ENCODE measurements around the gene STRN.
"Not testable (repeated sequence)": the region's sequence is repeated elsewhere in the genome, so short reads cannot be mapped to it uniquely, and the experiment has no call there.

Gene STRN, protein sequence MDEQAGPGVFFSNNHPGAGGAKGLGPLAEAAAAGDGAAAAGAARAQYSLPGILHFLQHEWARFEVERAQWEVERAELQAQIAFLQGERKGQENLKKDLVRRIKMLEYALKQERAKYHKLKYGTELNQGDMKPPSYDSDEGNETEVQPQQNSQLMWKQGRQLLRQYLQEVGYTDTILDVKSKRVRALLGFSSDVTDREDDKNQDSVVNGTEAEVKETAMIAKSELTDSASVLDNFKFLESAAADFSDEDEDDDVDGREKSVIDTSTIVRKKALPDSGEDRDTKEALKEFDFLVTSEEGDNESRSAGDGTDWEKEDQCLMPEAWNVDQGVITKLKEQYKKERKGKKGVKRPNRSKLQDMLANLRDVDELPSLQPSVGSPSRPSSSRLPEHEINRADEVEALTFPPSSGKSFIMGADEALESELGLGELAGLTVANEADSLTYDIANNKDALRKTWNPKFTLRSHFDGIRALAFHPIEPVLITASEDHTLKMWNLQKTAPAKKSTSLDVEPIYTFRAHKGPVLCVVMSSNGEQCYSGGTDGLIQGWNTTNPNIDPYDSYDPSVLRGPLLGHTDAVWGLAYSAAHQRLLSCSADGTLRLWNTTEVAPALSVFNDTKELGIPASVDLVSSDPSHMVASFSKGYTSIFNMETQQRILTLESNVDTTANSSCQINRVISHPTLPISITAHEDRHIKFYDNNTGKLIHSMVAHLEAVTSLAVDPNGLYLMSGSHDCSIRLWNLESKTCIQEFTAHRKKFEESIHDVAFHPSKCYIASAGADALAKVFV

DNA sequence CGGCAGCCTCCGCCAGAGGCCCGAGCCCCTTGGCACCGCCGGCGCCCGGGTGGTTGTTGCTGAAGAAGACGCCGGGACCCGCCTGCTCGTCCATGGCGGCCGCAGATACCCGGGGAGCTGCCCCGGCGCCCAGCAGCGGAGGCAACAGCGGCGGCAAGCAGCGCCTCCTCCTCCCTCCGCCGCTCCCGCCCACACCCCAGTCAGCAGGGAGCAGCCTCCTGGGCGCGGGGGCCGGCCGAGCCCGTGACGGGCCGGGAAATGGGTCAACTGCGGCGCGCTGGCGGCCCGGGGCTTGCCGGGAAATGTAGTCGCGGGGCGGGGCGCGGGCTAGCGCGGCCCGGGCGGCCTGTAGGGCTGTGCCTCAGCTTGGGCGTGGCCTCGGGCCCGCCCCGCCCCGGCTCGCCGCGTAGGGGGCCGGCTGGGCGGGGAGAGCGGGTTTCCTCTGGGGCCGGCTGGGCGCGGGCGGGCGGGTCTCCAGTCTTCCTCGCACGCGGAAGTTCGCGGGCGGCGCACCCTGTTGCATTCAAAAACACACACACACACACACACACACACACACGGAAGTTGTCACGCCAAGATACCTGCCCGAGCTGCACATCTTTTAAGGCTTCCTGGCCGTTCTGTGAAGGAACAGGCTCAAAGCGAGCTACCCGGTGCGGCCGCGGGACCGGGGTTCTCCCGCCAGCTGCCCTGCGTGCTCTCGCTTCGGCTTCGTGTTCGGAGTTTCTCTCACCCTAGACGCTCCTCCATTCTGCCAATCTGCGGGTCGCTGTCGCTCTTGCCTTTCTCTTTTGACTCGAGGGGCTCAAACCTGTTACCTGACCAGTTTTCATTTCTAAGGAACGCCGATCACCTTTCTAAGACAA lies at the start of gene STRN:
STRN (minus strand) TSS at position 167 of the 866 bp plus-strand sequence; CDS start at position 94, 73 bp downstream.
- DNase-seq = peak; percentile 30 to 98 (median 94)

DNA sequence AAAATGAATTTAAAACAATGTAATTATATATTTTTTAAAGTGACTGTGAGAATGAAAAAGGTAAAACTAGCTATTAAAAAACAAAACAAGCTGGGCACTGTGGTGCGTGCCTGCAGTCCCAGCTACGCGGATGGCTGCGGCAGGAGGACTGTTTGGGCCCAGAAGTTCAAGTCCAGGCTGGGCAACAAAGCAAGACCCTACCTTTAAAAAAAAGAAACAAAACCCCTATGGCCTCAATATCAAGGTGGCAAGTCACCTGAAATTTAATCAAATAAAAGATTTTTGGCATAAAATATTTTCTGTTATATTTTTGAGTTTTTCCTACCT lies 46.9 kb upstream of the STRN start:
- no peak for DNase-seq

DNA sequence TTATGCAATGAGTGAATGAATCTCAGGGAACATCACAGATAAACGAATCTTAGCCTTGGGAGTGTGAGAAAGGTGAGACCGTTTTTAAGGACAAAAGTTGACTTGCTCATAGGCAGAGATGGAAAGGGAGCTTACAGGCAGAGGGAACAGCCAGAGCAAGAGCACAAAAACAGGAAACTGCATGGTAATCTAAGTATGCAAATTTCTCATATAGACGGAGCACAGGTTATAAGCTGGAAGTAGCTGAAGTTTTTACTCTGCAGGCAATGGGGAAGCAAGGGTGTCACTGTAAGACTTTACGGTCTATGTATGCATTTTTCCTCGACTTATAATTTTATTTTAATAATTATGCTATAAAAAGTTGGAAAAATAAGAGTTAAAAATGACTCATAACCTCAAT lies 44.8 kb upstream of the STRN start:
- no peak for DNase-seq

DNA sequence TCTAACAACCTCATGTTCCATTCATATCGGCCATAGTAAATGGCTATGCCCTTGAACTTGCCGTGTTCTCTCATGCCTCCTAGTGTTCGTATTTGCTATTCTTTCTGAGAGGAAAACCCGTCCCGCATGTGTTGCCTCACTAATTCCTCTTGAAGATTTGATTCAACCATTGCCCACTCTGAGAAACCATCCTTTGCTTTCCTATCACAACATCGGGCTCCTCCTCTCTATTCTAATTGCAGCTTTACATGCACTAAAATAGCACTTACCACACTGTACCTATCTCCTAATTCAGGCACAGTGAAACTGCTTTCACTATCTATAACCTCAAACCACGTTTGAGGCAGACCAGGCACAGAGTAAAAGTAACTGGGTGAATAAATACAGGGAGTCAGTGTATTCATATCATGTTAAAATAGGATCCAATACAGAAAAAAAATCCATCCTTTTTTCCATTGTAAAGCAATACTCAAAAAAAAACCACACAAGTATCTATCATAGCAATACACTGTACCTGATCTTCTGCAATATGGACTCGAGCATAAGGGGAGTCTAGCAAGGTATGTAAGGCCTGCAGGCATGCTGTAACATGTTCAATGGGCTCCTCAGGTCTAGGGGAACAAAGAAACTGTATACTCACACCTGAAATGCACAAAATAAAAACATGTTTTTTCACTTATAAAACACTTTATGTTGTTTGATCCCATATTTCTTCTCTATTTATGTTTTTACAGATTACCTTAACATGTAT lies 39.0 kb upstream of the STRN start:
- DNase-seq = peak in 1 of 51 donors; percentile 18

DNA sequence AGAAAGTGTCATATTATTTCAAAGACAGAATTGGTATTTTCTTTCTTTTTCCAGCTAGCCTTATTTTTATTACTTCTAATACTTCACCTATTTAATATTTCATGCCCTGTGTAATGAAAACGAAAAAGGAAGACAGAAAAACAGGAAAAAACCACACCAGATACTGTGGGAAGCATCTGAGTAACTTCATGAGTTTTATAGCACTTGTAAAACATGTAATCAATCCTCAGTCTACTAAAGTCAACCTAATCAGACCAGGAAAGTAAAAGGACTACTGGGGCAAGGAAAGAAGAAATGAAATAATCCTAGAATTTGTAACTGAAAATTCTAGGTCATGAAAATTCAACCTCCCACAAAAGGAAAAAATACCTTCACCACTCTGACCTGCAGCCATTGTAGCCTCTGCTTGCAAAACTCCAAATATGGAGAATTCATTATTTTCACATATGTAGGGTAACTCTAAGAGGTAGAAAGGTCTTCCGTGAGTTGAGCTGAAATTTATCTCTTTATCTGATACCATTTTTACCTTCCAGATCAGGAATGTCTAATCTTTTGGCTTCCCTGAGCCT lies 34.7 kb upstream of the STRN start:
- no peak for DNase-seq

DNA sequence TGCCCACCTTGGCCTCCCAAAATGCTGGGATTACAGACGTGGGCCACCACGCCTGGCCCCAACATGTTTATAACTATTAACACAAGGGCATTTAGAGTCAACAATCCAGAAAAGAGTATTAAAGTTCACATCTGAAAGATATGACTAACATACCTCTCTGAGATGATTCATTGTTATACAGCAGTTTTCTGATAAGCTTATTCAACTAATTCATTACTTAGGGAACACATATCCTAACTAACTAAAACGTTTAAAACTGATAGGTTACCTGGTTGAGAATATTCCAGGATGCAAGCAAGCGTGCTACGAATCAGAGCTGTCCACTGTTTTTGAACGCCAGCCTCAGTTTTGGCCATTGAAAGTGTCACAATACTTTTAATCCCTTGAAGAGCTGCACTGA lies 34.0 kb upstream of the STRN start:
- no peak for DNase-seq

DNA sequence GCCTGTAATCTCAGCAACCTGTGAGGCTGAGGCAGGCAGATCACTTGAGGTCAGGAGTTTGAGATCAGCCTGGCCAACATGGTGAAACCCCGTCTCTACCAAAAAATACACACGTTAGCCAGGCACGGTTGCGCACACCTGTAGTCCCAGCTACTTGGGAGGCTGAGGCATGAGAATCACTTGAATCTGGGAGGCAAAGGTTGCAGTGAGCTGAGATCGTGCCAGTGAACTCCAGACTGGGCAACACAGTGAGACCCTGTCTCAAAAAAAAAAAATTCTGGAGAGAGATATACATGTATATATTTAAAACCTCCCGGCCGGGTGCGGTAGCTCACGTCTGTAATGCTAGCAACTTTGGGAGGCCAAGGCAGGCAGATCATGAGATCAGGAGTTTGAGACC lies 33.1 kb upstream of the STRN start:
- DNase-seq = not testable (repeated sequence)

DNA sequence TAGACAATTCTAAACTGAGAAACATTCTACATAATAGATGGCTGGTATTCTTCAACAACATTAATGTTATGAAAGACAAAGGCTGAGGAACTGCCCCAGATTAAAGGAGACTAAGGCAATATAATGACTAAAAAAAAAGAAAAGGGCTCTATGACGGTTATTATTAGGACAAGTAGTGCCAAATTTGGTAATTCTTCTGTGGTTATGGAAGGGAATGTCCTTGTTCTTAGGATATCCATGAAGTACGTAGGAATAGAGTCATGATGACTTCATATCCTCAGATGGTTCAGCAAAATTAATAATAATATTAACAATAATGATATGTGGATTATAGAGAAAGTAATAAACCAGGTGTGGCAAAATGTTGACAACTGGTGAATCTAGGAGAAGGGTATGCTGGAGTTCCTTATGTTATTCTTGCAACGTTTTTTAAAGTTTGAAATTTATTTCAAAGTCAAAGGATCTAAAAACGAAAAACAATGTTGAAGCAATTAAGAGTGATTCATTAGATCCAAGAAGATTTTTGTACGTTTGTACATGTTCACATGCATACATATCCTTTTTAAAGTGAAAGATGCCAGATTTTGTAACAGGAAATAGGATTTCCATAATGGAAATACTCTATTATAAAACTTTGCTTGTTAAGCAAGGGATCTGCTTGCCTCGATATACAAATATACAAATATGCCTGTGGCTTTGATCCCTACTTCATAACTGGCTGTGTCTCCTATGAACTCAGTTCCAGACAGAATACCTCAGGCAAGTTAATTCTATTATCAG lies 27.7 kb upstream of the STRN start:
- DNase-seq = no peak

DNA sequence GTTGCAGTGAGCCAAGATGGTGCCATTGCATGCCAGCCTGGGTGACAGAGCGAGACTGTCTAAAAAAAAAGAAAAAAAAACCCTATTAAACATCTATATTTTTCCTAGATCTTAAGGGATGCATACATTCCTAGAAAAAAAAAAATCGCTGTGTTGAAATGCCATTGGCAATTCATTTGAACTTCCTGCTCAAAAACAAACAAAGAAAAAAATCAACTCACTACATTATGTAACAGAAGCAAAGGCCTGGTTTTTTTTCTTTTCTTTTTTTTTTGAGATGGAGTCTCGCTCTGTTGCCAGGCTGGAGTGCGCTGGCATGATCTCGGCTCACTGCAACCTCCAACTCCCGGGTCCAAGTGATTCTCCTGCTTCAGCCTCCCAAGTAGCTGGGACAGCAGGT lies 21.7 kb upstream of the STRN start:
- no peak for DNase-seq

DNA sequence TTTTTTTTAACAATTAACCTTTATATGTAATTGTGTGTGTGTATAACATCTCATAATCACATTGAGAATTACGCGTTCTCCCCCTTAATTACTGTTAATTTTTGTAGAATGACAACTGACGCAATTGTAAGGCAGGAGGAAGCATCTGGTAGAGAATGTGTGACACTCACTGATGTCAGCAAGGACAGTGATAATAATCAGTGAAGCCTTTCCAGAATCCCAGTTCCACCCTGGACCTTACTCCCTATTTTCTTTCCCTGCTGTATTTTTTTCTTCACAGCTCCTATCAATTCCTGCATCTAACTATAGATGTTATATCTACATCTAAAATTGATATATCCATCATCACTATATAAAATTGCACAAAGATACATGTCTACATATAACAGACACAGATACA lies 16.1 kb upstream of the STRN start:
- no peak for DNase-seq

DNA sequence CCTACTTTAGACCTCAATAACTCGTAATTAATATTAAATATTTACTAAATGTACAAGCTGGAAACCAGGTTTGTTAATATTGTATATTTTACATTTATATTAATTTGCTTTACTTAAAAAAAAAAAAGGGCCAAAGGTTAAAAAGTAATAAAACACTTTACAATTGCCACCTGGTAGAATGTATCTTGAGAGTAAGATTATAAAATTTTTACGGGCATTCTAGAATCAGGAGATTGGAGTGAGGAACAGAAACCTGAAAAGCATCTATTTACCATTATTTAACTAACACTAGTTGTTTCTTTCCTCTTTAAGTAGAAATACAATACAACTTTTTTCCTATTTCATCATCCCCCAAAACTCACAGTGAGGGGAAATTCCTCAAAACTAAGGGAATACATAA lies 15.6 kb upstream of the STRN start:
- DNase-seq = no peak

DNA sequence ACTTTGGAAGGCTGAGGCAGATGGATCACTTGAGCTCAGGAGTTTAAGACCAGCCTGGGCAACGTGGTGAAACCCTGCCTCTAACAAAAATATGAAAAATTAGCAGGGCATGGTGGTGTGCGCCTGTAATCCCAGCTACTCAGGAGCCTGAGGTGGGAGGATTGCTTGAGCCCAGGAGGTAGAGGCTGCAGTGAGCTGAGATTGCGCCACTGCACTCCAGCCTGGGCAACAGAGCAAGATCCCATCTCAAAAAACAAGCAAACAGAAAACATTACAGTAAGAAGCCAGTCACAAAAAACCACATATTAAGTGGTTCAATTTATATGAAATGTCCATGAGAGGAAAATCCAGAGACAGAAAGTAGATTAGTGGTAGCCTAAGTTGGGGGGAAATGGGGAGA lies 12.7 kb upstream of the STRN start:
- DNase-seq = not testable (repeated sequence)

DNA sequence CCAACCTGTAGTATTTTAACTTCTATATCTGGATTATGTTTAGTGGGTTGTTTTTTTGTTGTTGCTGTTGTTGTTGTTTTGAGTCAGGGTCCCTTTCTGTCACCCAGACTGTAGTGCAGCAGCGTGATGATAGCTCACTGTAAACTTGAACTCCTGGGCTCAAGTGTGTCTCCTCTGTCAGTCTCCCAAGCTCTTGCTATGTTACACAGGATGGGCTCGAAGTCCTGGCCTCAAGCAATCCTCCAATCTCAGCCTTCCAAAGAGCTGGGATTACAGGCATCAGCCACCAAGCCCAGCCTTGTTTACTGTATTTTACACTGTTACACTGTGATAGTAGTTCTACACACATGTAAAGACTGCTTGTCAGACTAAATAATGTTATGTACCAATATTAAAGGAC lies 9.7 kb upstream of the STRN start:
- DNase-seq = no peak

DNA sequence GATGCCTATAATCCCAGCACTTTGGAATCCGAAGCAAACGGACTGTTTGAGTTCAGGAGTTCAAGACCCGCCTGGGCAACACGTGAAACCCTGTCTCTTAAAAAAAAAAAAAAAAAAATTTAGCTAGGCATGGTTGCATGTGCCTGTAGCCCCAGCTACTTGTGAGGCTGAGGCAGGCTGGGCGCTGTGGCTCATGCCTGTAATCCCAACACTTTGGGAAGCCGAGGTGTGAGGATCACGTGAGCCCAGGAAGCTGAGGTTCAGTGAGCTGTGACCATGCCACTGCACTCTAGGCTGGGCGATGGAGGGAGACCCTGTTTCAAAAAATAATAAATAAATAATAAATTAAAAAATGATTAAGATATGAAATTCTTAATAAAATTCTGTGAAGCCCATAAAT lies 9.0 kb upstream of the STRN start:
- no peak for DNase-seq

DNA sequence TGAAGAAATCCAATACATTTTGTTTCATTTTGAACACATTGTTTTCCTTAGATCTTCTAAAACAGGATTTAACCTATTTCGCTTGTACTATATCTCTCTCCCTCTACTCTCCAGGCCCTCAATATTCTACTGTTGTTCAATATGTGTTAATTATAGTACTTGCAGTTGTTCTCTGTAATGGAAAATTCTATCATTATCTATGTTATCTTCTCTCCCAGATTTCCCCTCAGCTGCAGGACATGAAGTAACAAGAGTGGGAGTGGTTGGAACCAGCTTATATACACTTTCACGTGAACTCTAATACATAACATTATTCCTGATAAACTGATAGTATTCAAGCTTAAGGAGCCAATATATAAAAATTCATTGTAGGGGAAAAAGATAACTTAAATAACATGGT lies 7.0 kb upstream of the STRN start:
- DNase-seq = no peak

DNA sequence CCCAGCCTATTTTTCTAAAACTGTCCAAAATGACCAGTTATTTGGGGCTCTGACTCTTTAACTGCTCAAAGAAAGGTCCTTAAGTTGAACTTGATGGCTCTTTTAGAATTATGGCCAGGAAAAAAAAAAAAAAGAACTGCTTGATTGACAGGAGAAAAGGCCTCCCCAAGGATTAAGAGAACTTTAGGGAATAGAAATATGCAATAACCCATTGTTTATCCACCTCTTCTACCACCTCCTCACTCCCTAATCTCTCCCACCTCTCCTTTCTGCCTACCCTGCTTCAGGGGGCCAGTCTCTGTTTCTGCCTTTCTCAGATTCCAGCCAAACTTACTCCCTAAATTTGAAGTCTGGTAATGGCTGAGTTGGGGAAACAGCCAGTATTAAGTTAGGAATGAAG lies 5.7 kb upstream of the STRN start:
- DNase-seq = no peak

DNA sequence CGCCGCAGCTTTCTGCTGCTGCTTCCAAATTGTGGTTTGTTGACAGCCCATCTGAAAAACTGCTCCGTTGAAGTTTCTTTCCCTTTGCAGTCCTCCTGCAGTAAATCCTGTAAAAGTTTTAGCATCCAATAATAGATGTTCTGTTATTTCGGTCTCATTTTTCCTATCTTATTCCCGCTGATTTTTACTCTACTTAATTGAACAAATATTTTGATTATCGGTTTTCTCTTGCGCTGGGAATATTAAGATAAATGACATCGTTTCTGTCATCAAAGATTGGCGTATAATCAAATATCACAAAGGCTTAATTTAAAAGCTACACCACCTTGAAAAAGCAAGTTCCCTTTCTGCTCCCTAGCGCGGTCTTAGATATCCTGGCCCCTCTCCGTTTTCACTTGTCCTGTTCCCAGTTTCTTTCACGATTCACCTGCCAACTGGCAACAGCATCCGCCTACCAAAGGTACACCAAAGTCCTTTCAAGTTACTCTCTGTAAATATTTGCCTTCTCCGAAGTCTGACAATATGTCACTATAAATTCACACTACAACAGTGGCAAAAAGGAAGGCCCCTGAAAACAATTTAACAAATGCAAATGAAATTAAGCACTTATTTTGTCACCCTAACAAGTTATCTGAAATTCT lies 1.0 kb upstream of the STRN start:
- peak in 2 of 51 donors; percentile 17 to 33 for DNase-seq

DNA sequence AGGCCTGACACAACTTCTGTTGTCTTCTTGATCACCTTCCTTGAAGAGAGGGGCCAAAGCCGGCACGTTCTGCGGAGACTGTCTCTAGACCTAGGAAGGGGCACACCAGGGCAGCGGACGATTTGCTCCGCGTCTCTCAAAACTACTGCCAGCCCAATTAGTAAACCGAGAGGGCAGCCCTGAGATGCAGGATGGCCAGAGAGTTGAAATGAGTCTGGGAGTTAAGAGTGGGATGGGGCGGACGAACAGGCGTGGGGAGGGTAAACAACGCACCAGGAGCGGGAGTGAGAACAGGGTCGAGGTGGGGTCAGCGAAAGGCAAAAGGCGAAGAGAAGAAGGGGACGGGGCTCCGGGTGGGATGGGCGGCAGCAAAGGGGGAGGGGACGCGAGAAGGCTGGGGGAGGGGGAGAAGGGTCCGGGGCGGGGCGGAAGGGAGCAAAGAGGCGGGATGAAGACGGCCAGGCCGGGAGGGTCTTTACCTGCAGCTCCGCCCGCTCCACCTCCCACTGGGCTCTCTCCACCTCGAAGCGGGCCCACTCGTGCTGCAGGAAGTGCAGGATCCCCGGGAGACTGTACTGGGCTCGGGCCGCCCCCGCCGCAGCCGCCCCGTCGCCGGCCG lies 476 bp downstream of the STRN start:
- peak in 24 of 51 donors; percentile 20 to 64 (median 46) for DNase-seq

DNA sequence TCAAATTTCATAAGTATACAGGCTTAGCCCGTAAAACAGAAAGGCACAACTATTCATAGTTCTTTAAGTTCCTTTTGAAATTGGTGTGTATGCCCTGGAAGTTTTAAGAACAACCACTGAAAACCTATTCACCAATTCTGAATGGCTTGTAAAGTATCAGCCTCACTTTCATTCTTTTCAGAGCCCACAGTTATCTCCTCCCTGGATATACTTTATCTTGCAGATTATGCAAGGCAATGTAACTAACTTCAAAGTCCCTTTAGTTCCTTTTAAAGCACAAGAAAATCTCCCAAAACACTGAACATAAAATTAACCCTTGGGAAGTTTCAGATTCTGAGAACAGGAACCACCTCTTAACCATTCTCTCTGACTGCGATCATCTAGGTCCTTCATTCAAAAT lies 1.1 kb downstream of the STRN start:
- no peak for DNase-seq

Measured in hypothalamus (tissue), 51 donors.